ENCODE measurements around the gene CHRNA4. TPM values are rescaled to one million over a fixed set of nuclear protein-coding genes. Genes with fewer than 3 reads are reported as not detected.

Gene CHRNA4
- total RNA-seq, 1 donor from 2014 or later: 1.8 TPM

DNA sequence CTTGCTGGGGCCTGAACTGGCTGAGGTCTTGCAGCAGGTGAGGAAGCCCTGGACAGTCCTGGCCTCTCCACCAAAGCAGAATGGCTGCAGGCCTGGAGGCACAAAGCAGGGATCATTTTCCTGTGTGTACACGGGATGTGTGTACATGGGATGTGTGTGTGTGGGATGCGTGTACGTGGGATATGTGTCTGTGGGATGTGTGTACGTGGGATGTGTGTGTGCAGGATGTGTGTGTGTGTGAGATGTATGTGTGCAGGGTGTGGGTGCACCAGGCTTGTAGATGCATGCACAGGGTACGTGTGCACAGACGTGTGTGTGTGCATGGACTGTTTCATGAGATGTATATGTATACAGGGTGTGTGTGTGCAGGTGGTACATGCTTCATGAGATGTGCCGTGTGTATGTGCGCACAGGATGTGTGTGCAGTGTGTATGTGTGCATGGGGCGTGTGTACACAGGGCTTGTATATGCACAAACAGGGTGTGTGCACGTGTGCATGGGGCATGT lies 7.9 kb upstream of the CHRNA4 start:
- Mint-ChIP-seq H3K27ac (no peak overlapping the region), H3K27me3 (peaks cover 13% of the 10 kb centered on the region), H3K4me1 (ENCODE audit: unreplicated experiment) (peaks cover 5% of the 10 kb centered on the region), H3K9me3 (no peaks in the 10 kb centered on the region), H3K36me3 (no peaks in the 10 kb centered on the region), H3K4me3 (no peak overlapping the region)
- DNase-seq (ENCODE audit: extremely low spot score, unreplicated experiment): no peak
- no peak for TF ChIP-seq CTCF (conservative IDR thresholded peaks at IDR 0.05)

GRCh38 chr20:63368151-63368550 lies 7.0 kb upstream of the CHRNA4 start:
- no peaks in the 10 kb centered on the region for H3K9me3 Mint-ChIP-seq
- no peak for DNase-seq (ENCODE audit: extremely low spot score, unreplicated experiment)
- no peak for TF ChIP-seq CTCF (conservative IDR thresholded peaks at IDR 0.05)
- H3K4me3 Mint-ChIP-seq: no peak overlapping the region
- no peak overlapping the region for H3K27ac Mint-ChIP-seq
- no peaks in the 10 kb centered on the region for H3K36me3 Mint-ChIP-seq
- H3K27me3 Mint-ChIP-seq: peaks cover 13% of the 10 kb centered on the region
- peaks cover 5% of the 10 kb centered on the region for H3K4me1 Mint-ChIP-seq (ENCODE audit: unreplicated experiment)

DNA sequence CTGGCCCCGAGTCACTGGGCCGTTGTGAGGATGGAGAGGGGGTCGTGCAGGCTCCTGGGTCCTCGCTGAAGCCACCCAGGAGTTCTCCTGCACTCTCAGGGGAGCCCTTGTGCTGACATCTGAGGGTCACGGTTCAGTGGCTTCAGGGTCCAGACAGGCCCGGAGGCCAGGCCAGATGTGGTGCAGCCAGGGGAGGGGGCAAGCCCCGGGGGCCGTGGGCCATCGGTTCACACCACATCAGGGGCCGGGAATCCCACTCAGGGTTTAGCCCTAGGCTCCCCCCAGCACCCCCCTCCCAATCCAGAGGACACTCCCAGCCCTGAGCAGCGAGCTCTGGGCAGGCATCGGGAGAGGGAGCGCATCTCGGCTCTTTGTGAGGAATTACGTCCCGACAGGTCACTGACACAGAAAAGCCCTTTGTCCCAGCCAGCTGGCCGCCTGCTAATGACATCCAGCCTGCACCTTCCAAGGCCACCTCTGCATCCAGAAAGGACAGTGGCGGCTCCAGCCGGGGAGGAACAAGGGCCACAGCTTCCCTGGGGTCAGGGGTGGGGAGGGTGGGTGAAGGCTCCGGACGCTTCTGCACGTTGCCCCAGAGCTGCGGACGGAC lies 6.4 kb upstream of the CHRNA4 start:
- Mint-ChIP-seq H3K36me3 (no peaks in the 10 kb centered on the region), H3K4me1 (ENCODE audit: unreplicated experiment) (peaks cover 7% of the 10 kb centered on the region), H3K27ac (no peak overlapping the region), H3K9me3 (no peaks in the 10 kb centered on the region), H3K27me3 (peaks cover 17% of the 10 kb centered on the region), H3K4me3 (no peak overlapping the region)
- DNase-seq (ENCODE audit: extremely low spot score, unreplicated experiment): no peak
- no peak for TF ChIP-seq CTCF (conservative IDR thresholded peaks at IDR 0.05)

- Mint-ChIP-seq H3K36me3 (no peaks in the 10 kb centered on the region), H3K4me1 (ENCODE audit: unreplicated experiment) (peaks cover 11% of the 10 kb centered on the region), H3K27me3 (peaks cover 21% of the 10 kb centered on the region), H3K27ac (no peak overlapping the region), H3K9me3 (no peaks in the 10 kb centered on the region), H3K4me3 (no peak overlapping the region)
- TF ChIP-seq CTCF (conservative IDR thresholded peaks at IDR 0.05): no peak
- DNase-seq (ENCODE audit: extremely low spot score, unreplicated experiment): no peak
Observed at GRCh38 chr20:63366390-63367365, 5.5 kb upstream of the CHRNA4 start.

- Mint-ChIP-seq H3K4me1 (ENCODE audit: unreplicated experiment) (peaks cover 11% of the 10 kb centered on the region), H3K27ac (no peak overlapping the region), H3K9me3 (no peaks in the 10 kb centered on the region), H3K4me3 (no peak overlapping the region), H3K27me3 (peaks cover 16% of the 10 kb centered on the region), H3K36me3 (no peaks in the 10 kb centered on the region)
- no peak for TF ChIP-seq CTCF (conservative IDR thresholded peaks at IDR 0.05)
- DNase-seq (ENCODE audit: extremely low spot score, unreplicated experiment): no peak
Observed at GRCh38 chr20:63365601-63366389, 4.6 kb upstream of the CHRNA4 start.

Measured in type B pancreatic cell (in vitro differentiated cells).